Mucosa of rectum (tissue), 2 donors: ENCODE measurements around the gene POLE3.
"Not testable (repeated sequence)": the region's sequence is repeated elsewhere in the genome, so short reads cannot be mapped to it uniquely, and the experiment has no call there.

Experiments
- H3K27ac ChIP-seq, 2 donors: one replicate each; pipeline ENCODE4 v1.7.0; 2013; ENCODE audit warnings: inconsistent platforms in 2 of 2, low read depth in 2 of 2, low read length in 2 of 2
- H3K27me3 ChIP-seq, 2 donors: one replicate each; pipeline ENCODE4 v1.7.0; 2013; ENCODE audit warnings: low read length in 2 of 2; ENCODE audit not compliant: control insufficient read depth in 2 of 2, insufficient read depth in 2 of 2
- H3K36me3 ChIP-seq, 2 donors: one replicate each; pipeline ENCODE4 v1.7.0; 2013; ENCODE audit warnings: low read length in 2 of 2; ENCODE audit not compliant: control insufficient read depth in 2 of 2, insufficient read depth in 2 of 2
- H3K4me1 ChIP-seq, 2 donors: one replicate each; pipeline ENCODE4 v1.7.0; 2013; ENCODE audit warnings: low read length in 2 of 2, mild to moderate bottlenecking in 1 of 2; ENCODE audit not compliant: control insufficient read depth in 2 of 2, insufficient read depth in 2 of 2
- H3K4me3 ChIP-seq, 2 donors: one replicate each; pipeline ENCODE4 v1.7.0; 2013; ENCODE audit warnings: low read length in 2 of 2
- H3K9ac ChIP-seq, 2 donors: one replicate each; pipeline ENCODE4 v1.7.0; 2013; ENCODE audit warnings: low read length in 2 of 2, low read depth in 1 of 2, mild to moderate bottlenecking in 1 of 2
- H3K9me3 ChIP-seq, 2 donors: one replicate each; pipeline ENCODE4 v1.7.0; 2013; ENCODE audit warnings: low read length in 2 of 2; ENCODE audit not compliant: control insufficient read depth in 2 of 2
- donor health status: healthy.
- donor health status: Normal muscosa, but diverticular disease.

Gene POLE3

GRCh38 chr9:113368982-113369854 is 41.3 kb downstream of the POLE3 start:
- Histone ChIP-seq H3K27me3 (no peaks in the 10 kb centered on the region), H3K4me3 (no peak overlapping the region), H3K27ac (no peak overlapping the region), H3K9me3 (no peaks in the 10 kb centered on the region), H3K36me3 (peaks cover 21 to 26% of the 10 kb centered on the region in 2 donors), H3K9ac (no peak overlapping the region), H3K4me1 (peaks cover 10 to 11% of the 10 kb centered on the region in 2 donors)

DNA sequence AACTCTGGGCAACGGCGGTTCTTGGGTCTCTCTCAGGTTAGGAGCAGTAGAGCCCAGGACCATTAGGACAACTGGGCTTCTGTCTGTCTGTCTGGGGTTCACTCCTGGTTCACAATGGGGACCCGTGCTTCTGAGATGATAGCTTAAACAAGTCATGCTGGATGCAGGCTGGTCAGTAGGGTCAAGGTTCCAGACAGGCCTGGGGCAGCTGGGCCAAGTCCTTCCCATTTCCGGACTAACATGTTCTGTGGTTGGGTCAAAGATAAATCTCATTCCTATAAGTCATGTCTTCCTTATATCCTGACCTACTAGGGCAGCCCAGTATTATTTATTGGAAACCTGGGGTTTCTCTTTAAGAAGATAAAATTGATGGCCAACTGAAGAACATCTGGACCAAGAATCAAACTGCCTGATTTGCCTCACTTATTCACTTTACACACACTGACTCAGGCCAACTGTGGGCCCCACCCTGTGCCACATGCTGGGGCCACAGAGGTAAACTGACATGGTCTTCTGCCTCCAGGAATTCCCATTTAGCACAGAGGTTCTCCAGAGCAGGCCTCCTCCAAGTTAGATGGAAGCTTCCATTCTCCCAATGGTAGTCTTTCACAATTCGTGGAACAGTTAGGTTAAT is 42.0 kb downstream of the POLE3 start:
- no peak overlapping the region for H3K27ac ChIP-seq
- H3K4me1 ChIP-seq: peaks cover 3 to 4% of the 10 kb centered on the region in 2 donors
- peaks cover 14 to 19% of the 10 kb centered on the region in 2 donors for H3K36me3 ChIP-seq
- H3K9ac ChIP-seq: no peak overlapping the region
- no peaks in the 10 kb centered on the region for H3K27me3 ChIP-seq
- H3K4me3 ChIP-seq: no peak overlapping the region
- H3K9me3 ChIP-seq: no peaks in the 10 kb centered on the region

- H3K27me3 ChIP-seq, H3K4me3 ChIP-seq, H3K9me3 ChIP-seq, H3K9ac ChIP-seq, H3K36me3 ChIP-seq, H3K27ac ChIP-seq, H3K4me1 ChIP-seq: not testable (repeated sequence)
Measured at GRCh38 chr9:113365652-113366051, 44.8 kb downstream of the POLE3 start.

GRCh38 chr9:113364951-113365350 is 45.5 kb downstream of the POLE3 start:
- H3K9me3 ChIP-seq: no peaks in the 10 kb centered on the region
- no peak overlapping the region for H3K9ac ChIP-seq
- H3K36me3 ChIP-seq: peaks cover 11% of the 10 kb centered on the region in 2 donors
- no peaks in the 10 kb centered on the region for H3K27me3 ChIP-seq
- no peaks in the 10 kb centered on the region for H3K4me1 ChIP-seq
- no peak overlapping the region for H3K4me3 ChIP-seq
- no peak overlapping the region for H3K27ac ChIP-seq

DNA sequence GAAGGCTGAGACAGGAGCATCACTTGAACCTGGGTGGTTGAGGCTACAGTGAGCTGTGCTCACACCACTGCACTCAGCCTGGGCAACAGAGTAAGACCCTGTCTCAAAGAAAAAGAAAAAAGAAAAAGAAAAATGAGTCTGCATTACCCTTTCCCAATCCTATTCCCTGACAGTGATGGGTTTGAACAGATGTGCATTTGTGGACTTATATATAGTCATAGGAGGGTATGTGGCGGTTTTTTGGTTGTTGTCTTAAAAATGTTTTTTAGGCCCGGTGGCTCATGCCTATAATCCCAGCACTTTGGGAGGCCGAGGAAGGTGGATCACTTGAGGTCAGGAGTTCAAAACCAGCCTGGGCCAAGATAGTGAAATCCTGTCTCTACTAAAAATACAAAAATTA is 47.1 kb downstream of the POLE3 start:
- Histone ChIP-seq H3K9ac (no peak overlapping the region), H3K27me3 (no peaks in the 10 kb centered on the region), H3K4me3 (no peak overlapping the region), H3K36me3 (peaks cover 11 to 18% of the 10 kb centered on the region in 2 donors), H3K9me3 (no peaks in the 10 kb centered on the region), H3K4me1 (no peaks in the 10 kb centered on the region), H3K27ac (no peak overlapping the region)

DNA sequence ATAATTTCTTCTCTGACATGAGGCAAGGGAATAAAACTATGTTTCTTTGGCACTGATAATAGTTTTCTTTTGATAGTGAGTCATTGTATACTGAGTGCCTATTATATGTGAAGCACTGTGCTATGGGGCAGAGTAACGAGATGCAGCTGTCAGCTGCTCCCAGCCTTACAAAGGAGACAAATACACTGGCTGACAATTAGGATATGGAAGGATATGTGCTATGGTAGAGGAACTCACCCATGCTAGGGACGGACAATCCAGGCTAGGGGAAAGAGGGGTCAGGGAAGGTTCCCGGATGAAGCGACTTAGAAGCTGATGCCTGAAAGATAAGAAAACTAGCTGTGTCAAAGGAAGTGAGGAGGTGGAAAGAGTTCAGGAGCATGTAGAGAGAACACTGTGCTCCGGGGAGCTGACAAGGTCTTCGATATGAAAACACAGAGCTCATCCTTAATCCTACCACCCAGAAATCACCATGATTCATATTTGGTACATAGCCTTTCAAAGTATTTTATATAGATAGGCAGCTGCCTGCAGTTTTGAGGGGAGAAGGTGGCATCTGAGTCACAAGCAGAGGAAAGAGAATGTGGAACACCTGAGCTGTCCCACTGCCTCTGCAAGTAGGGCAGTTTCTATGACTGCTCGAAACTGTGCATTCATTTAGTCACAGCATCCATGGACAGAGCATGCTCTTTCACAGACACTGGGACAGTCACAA is 49.0 kb downstream of the POLE3 start:
- peaks cover 11 to 14% of the 10 kb centered on the region in 2 donors for H3K36me3 ChIP-seq
- no peaks in the 10 kb centered on the region for H3K9me3 ChIP-seq
- H3K27ac ChIP-seq: no peak overlapping the region
- H3K4me3 ChIP-seq: no peak overlapping the region
- H3K27me3 ChIP-seq: no peaks in the 10 kb centered on the region
- H3K4me1 ChIP-seq: no peaks in the 10 kb centered on the region
- H3K9ac ChIP-seq: no peak overlapping the region

DNA sequence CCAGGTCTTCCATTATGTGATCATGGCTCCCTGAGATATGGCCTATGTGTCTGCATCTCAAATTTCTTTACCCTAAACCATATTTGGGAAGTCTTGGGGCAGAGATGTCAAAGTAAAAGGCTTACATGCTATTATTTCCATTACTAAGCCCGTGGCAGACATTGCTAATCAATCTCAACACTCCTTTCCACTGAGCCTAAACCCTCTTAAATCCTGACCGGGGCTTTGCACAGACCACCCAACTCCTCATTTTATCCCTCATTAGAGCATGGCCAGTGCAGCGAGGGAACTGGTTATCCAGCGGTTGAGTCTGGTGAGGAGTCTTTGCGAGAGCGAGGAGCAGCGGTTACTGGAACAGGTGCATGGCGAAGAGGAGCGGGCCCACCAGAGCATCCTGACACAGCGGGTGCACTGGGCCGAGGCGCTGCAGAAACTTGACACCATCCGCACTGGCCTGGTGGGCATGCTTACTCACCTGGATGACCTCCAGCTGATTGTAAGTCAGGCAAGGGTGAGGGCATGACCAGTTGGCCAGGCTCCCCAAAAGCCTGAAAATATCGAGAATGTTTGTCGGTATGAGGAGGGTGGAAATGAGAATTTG is 50.1 kb downstream of the POLE3 start:
- Histone ChIP-seq H3K4me1 (no peaks in the 10 kb centered on the region), H3K9me3 (no peaks in the 10 kb centered on the region), H3K36me3 (peaks cover 9 to 13% of the 10 kb centered on the region in 2 donors), H3K27ac (no peak overlapping the region), H3K27me3 (no peaks in the 10 kb centered on the region), H3K9ac (no peak overlapping the region), H3K4me3 (no peak overlapping the region)

DNA sequence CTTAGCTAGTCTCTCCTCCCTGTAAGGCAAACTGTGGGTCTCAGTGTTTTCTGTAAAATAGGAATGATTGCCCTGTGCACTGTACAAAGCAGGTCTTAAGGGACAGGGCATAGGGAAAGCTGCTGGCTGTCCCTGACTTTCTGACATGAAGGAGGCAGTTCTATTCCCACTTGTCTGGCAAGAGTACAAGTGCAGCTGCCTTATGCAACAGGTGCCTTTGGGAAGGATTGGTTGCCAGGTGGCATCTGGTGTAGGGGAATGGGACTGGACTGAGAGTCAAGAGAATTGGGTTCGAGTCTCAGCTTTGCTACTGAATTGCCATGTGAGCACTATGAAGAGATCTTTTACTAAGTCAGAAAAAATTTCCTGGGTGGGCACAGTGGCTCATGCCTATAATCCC is 51.1 kb downstream of the POLE3 start:
- Histone ChIP-seq H3K9ac (no peak overlapping the region), H3K27ac (no peak overlapping the region), H3K4me3 (no peak overlapping the region), H3K9me3 (no peaks in the 10 kb centered on the region), H3K27me3 (no peaks in the 10 kb centered on the region), H3K36me3 (peaks cover 13% of the 10 kb centered on the region in 2 donors), H3K4me1 (no peaks in the 10 kb centered on the region)
